GM10847 (cell line): ENCODE measurements around the gene GAK.

Source experiments
- POLR2A ChIP-seq: IDR thresholded peaks from 2 replicates; pipeline ENCODE4 v1.6.1; 2011; ENCODE audit not compliant: insufficient read length; ENCODE audit errors: extremely low read depth

GAK gene

DNA sequence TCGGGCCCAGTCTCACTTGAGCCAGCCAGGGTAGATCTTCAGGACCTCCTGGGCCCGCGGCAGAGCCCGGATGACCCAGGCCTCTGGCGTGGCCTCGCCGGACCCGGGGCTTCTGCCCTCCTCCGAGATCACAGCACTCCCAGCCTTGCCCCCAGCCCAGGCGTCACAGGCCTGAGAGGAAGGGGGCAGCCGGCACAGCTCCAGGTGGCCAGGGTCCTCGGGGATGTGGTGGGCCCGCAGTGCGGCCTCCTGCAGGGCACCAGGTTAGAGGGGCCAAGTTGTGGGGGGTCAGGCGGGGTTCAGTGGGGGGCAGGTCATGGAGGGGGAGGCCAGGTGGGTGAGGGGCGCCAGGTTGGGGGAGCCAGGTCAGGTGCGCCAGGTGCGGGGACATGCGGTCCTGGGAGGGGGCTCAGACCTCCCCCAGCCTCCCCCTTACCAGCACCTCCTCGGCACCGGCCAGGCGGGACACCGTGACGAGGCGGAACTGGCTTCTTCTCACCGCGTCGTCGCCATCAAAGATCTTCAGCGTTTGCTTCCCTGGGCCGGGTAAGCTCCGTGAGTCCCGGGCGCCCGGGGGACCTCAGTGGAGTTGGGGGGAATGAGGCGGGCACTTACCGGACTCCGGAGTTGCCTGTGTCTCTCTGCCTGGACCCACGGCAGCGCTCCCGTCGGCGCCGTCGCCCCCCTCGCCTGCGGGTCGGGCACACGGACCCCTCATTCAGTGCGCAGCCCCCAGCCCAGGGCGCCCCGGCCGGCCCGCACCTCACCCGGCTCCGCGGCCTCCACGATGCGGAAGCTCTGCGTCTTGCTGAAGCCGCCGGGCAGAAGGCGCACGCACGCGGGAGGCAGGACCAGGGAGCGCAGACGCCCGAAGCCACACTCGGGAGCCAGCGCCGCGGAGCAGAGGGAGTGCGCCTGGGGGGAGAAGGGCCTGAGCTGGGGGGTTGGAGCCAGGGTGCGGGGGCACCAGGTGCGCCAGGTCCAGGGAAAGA is 35.3 kb upstream of the GAK start:
- TF ChIP-seq POLR2A: no peak

DNA sequence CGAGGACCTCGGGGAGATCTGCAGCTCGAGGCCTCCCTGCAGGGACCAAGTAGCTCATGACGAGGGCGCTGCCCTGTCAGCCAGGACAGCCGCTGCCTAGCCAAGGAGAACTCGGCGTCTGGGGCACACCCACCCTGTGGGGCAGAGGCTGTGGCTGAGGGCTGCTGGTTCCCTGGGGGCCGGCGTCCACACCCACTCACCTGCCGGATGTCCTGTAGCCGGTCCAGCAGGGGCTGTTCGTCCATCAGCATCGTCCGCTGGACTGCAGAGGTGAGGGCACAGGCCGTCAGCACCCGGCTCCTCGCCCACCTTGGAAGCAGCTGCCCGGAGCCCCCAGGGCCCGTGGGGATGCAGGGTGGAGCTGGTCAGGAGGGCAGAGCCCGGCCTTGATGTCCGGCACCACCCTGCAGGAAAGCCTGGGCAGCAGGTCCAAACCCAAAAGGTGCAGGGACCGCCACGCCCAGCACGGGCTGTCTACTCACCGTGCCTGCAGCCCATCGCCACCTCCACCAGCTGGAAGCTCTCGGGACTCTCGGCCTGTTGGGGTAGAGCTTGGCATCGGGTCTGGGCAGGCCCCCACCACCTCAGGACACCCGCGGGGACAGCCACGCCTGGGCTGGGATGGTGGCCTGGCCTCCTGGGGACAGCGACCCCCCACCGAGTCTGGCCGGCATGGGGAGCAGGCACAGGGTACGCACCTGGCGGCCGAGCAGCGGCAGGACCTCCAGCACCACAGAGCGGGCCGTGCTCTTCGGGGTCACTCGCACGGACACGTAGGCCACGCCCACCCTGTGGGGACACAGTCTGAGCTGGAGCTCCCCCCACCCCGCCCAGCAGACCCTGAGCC is 34.4 kb upstream of the GAK start:
- TF ChIP-seq POLR2A: no peak

GRCh38 chr4:965766-966134 is 33.6 kb upstream of the GAK start:
- TF ChIP-seq POLR2A: no peak

GRCh38 chr4:965048-965765 is 33.1 kb upstream of the GAK start:
- no peak for TF ChIP-seq POLR2A

- TF ChIP-seq POLR2A: no peak
Measured at GRCh38 chr4:964346-965025, 32.4 kb upstream of the GAK start.

DNA sequence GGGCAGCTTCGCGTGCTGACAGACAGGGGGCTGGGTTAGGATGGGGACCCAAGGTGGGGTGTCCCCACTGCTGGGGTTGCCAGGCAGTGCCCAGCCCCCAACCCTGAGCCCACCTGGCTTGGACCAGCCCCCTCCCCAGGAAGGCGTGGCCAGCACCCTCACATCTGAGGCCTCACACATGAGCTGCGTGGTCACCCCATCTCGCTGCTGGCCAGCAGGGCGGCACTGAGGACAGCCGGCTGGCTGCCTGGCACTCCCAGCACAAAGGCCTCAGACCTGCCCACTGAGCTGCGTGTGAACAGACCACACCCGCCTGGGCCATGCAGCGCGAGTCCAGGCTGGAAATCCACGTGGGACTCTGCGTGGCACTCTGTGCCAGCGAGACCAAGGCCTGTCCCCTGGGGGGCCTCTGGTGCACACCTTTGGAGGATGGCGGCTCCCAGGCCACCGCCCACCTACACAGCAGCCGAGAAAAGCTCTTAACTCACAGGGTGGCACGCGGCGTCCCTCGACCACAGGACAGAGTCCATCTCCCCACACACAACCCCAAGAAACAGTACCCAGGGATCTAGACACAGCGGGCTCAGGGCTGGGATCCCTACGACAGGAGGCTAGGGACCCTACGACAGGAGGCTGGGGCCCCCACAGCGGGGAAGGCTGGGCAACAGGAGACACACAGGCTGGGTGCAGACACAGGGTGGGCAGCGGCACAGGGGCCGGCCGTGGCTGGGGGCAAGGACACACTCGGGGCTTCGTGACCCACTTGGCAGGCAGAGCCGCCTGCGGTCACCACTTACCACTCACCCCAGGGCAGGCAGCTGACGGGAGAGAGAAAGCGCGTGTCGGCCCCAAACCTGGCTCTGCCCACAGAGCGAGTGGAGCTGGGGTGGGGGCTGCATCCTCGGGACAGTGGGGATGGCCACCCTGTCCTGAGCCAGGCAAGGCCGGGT is 31.4 kb upstream of the GAK start:
- no peak for TF ChIP-seq POLR2A

DNA sequence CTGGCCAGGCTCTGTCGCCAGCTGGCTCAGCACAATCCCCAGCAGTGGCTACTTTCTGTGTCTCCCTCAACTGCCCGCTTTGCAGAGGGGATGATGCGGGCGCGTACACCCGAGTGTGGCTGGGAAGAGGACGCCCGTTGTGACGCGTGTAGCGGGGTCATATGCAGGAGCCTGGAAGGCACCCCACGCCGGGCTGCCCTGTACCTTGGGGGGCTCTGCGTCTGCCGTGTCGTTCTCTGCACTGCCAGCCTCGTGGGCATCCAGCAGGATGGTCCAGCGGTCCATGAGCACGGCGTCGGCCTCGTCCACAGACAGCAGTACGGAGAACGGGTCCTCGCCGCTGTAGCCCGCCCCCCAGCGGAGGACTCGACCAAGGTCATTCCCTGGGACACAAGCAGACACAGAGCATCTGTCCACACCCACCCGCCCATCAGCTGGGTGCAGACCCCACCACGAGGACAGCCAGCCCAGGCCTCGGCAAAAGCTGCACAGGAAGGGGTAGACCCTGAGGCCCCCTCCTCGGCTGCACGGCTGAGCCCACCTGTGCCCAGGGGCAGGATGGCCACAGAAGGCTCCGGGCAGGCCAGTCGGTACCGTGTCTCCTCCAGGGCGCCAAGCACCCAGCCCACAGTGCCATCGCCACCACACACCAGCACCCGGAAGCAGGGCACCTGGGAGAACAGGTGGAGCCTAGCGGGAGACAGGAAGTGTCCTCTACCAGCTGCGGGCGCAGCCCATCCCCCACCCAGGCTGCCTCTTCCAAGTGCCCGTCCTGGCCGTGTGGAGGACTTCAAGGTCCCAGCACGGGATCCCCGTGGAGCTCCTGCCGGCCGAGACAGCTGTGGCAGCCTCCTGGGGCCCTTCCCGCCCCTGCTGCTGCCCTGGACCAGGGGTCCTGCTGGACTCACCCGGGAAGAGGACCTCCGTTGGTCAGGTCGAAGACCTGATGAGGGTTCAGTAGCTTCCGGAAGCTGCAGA is 30.4 kb upstream of the GAK start:
- no peak for TF ChIP-seq POLR2A

DNA sequence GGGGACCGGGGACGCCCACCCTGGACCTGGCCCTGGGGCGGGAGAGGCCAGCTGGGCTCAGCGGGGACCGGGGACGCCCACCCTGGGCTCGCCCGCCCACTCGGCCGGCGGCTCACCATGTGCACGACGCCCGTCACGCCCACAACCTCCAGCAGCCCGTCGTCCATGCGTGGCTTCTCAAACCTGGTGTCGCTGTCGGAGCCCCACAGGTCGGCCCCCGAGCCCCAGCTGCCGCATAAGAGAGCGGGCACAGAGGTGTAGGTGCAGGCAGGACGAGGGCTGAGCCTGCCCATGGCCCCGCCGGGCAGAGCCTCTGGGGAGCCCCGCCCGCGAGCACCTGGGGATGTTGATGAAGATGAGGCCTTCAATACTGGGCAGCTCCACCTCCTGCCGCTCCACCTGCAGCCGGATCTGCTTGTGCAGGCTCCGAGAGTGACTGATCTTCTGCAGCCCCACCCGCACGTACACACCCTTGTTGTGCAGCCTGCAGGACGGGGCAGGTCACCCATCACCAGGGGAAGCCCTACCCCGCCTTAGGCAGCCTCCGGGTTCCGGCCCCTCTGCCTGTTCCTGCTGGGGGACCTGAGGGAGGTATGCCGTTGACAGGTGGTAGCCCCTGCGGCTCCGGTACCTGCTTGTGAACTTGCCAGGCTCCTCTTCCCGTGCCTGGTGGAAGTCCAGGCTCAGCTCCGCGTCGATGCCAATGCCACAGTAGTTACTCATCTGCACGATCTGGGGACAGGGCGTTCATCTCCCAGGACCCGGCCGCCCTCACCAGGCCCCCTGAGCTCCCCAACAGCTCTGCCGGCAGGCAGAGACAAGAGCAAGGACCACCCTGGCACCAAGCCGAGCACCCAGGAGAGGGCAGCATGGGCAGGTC is 29.5 kb upstream of the GAK start:
- no peak for TF ChIP-seq POLR2A

DNA sequence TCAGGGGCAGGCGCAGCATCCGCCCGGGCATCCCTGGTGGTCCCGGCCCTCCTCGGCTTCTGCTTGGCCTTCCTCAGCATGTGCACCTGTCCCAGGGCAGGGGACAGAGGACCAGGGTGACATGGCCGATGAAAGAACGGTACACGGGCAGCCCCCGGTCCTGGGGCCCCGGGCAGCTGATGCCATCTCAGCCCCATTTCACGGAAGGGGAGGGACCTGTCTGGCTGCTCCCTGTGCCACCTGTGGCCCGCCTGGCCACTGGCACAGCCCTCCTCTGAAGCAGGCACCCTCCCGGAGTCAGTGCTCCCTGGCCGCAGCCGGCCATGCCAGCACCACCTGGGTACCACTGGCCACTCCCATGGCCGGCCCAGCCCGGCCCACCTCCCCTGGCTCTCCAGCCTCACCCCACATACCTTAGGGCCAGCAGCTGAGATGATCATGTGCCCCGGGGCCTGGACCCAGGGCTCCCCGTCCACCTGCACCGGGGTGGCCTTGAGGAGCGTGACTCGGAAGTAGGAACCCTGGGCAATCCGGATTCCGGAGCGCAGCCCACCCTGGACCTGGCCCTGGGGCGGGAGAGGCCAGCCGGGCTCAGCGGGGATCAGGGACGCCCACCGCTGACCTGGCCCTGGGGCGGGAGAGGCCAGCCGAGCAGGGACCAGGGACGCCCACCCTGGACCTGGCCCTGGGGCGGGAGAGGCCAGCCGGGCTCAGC is 28.7 kb upstream of the GAK start:
- TF ChIP-seq POLR2A: no peak

GRCh38 chr4:960140-960635 is 28.1 kb upstream of the GAK start:
- TF ChIP-seq POLR2A: no peak
